ENCODE measurements around the gene MST1.
"Not testable (repeated sequence)": the region's sequence is repeated elsewhere in the genome, so short reads cannot be mapped to it uniquely, and the experiment has no call there.

Gene MST1

DNA sequence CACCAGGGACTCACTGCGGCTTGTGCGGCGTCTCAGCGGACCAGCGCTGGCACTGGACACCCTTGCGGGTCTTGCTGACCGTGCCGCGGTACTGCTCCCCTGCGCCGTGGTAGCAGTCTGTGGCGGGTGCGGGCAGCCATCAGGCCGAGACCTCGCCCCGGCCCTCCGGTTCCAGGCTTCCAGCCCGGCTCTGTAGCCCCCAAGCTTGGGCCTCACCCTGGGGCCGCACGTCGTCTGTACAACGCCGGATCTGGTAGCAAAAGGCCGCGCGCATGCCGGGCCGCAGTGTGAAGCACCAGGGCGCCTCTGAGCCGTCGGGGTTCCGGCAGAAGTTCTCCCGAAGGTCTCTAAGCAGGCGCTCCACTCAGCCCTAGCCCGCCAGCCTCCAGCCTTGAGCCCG, 3.4 kb downstream of the MST1 start:
- peaks cover 31% of the 10 kb centered on the region for H3K36me3 ChIP-seq (ENCODE audit: control insufficient read depth, insufficient read depth, low read length)
- not testable (repeated sequence) for H3K4me1 ChIP-seq (ENCODE audit: control insufficient read depth, insufficient read depth, low read length); H3K27me3 ChIP-seq (ENCODE audit: control insufficient read depth, insufficient read depth, low read length); H3K9me3 ChIP-seq (ENCODE audit: control insufficient read depth, insufficient read depth, low read length); H3K9ac ChIP-seq (ENCODE audit: low read depth, low read length); H3K27ac ChIP-seq (ENCODE audit: low read depth, low read length)
- H3K4me3 ChIP-seq (ENCODE audit: low read depth, low read length) = peak overlapping the region; percentile 35; the same call in 1 of the 2 replicates

- not testable (repeated sequence) for H3K27me3 ChIP-seq (ENCODE audit: control insufficient read depth, insufficient read depth, low read length); H3K4me3 ChIP-seq (ENCODE audit: low read depth, low read length); H3K9ac ChIP-seq (ENCODE audit: low read depth, low read length); H3K4me1 ChIP-seq (ENCODE audit: control insufficient read depth, insufficient read depth, low read length); H3K27ac ChIP-seq (ENCODE audit: low read depth, low read length); H3K9me3 ChIP-seq (ENCODE audit: control insufficient read depth, insufficient read depth, low read length)
- H3K36me3 ChIP-seq (ENCODE audit: control insufficient read depth, insufficient read depth, low read length) = peaks cover 38% of the 10 kb centered on the region
These were observed 4.2 kb downstream of the MST1 start for GRCh38 chr3:49685103-49685502.

DNA sequence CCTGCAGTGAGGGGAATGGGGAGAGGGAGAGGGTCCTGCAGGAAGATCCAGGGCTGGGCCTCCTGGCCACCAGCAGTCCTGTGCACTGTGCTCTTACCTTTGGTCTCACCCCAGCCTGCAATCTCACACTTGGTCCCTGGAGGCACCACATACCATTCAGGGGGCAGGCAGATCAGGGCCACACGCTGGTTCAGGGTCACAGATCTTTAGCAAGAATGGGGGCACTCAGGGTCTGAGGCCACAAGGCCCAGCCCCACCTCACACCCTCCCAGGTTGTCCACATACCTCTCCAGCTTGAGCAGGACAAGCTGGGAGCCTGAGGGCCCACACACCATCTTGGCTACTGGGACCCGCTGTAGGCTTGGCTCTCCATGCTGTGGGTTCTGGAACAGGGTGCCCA, 4.8 kb downstream of the MST1 start:
- not testable (repeated sequence) for H3K9me3 ChIP-seq (ENCODE audit: control insufficient read depth, insufficient read depth, low read length); H3K27me3 ChIP-seq (ENCODE audit: control insufficient read depth, insufficient read depth, low read length); H3K9ac ChIP-seq (ENCODE audit: low read depth, low read length); H3K4me1 ChIP-seq (ENCODE audit: control insufficient read depth, insufficient read depth, low read length); H3K27ac ChIP-seq (ENCODE audit: low read depth, low read length); H3K4me3 ChIP-seq (ENCODE audit: low read depth, low read length)
- peaks cover 45% of the 10 kb centered on the region for H3K36me3 ChIP-seq (ENCODE audit: control insufficient read depth, insufficient read depth, low read length)

DNA sequence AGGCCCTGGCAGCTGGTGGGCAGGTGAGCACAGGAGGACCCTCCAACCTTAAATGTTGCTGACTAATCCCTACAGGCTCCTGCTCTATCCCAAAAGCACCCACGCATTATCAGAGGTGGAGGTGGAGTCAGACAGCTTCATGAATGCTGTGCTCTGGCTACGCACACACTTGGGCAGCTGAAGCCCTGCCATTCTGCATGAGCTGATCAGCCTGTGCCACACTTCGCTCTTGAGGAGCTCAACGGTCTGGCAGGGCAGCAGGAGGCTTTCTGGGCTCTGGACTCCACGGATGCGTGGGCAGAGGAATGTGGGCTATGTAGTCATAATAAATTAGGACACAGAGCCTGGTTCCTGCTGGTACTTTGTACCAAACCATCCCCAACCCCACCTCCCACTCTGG, 6.1 kb downstream of the MST1 start:
- no peaks in the 10 kb centered on the region for H3K9me3 ChIP-seq (ENCODE audit: control insufficient read depth, insufficient read depth, low read length)
- no peak overlapping the region for H3K4me3 ChIP-seq (ENCODE audit: low read depth, low read length)
- H3K27me3 ChIP-seq (ENCODE audit: control insufficient read depth, insufficient read depth, low read length) = no peaks in the 10 kb centered on the region
- no peaks in the 10 kb centered on the region for H3K4me1 ChIP-seq (ENCODE audit: control insufficient read depth, insufficient read depth, low read length)
- H3K36me3 ChIP-seq (ENCODE audit: control insufficient read depth, insufficient read depth, low read length) = peaks cover 58% of the 10 kb centered on the region
- H3K27ac ChIP-seq (ENCODE audit: low read depth, low read length) = no peak overlapping the region
- H3K9ac ChIP-seq (ENCODE audit: low read depth, low read length) = no peak overlapping the region

DNA sequence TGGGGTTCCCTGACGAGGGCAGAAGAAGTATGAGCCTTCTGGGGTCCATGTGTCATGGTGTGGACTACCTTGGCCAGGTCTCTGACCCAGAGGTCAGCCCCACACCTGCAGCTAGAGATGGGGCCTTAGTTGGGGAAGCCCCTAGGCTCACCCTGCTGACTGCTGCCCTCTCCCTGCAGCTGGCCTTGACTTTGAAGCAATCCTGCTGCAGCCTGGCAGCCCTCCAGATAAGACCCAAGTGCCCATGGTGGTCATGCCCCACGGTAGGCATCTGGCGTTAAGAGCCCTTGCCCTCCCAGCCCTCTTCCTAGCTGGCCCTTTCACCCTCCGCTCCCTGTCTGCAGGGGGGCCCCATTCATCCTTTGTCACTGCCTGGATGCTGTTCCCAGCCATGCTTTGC, 7.7 kb downstream of the MST1 start:
- Histone ChIP-seq H3K4me3 (ENCODE audit: low read depth, low read length) (no peak overlapping the region), H3K36me3 (ENCODE audit: control insufficient read depth, insufficient read depth, low read length) (peaks cover 74% of the 10 kb centered on the region)

DNA sequence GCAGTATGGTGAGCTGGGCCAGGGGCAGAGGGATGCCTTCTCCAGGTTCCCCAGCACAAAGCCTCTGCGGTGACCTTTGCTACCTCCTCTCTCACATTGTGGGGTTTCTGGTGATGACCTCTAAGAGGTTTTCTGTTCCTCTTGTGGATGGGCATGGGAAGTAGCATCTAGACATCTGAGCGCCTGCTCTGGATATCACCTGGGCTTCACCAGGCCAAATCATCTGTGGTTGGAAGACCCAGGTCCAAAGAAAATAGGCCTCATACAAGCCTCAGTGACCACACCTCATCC, 8.1 kb downstream of the MST1 start:
- H3K36me3 ChIP-seq (ENCODE audit: control insufficient read depth, insufficient read depth, low read length) = peaks cover 78% of the 10 kb centered on the region
- no peak overlapping the region for H3K9ac ChIP-seq (ENCODE audit: low read depth, low read length)
- no peak overlapping the region for H3K27ac ChIP-seq (ENCODE audit: low read depth, low read length)
- no peaks in the 10 kb centered on the region for H3K9me3 ChIP-seq (ENCODE audit: control insufficient read depth, insufficient read depth, low read length)
- H3K27me3 ChIP-seq (ENCODE audit: control insufficient read depth, insufficient read depth, low read length) = no peaks in the 10 kb centered on the region
- no peak overlapping the region for H3K4me3 ChIP-seq (ENCODE audit: low read depth, low read length)
- no peaks in the 10 kb centered on the region for H3K4me1 ChIP-seq (ENCODE audit: control insufficient read depth, insufficient read depth, low read length)

More for the DNA sequence above, 7.7 kb downstream of the MST1 start:
- no peaks in the 10 kb centered on the region for H3K27me3 ChIP-seq (ENCODE audit: control insufficient read depth, insufficient read depth, low read length)
- no peak overlapping the region for H3K9ac ChIP-seq (ENCODE audit: low read depth, low read length)
- H3K9me3 ChIP-seq (ENCODE audit: control insufficient read depth, insufficient read depth, low read length) = no peaks in the 10 kb centered on the region
- H3K27ac ChIP-seq (ENCODE audit: low read depth, low read length) = no peak overlapping the region
- no peaks in the 10 kb centered on the region for H3K4me1 ChIP-seq (ENCODE audit: control insufficient read depth, insufficient read depth, low read length)

DNA sequence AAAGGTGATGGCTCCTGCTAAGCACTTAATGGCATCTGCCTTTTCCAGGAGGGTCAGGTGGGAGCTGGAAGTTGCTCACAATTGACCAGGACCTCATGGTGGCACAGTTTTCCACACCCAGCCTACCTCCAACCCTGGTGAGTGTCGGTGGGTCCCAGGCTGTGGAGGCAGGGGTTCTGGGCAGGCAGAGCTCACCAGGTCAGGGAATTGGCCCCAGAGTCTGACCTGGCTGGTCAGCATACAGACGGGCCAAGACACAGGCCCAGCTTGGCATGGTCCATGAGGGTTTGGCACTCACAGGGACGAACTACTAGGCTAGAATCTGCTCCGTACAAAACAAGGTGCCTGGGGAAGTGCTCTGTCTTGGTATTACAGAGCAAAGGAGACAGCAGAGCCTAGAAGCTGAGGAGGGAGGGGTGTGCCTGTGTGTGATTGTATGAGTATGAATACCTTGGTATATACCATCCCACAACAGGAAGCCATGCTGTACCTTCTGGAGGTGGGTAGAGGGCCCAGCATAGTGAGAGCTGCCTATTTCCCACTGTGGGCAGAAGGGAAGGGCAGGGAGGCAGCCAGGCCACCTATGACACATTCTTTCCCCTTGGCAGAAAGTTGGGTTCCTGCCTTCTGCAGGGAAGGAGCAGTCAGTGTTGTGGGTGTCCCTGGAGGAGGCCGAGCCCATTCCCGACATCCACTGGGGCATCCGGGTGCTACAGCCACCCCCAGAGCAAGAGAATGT, 8.6 kb downstream of the MST1 start:
- Histone ChIP-seq H3K27me3 (ENCODE audit: control insufficient read depth, insufficient read depth, low read length) (no peaks in the 10 kb centered on the region), H3K27ac (ENCODE audit: low read depth, low read length) (no peak overlapping the region), H3K4me3 (ENCODE audit: low read depth, low read length) (no peak overlapping the region), H3K4me1 (ENCODE audit: control insufficient read depth, insufficient read depth, low read length) (no peaks in the 10 kb centered on the region), H3K36me3 (ENCODE audit: control insufficient read depth, insufficient read depth, low read length) (peaks cover 83% of the 10 kb centered on the region), H3K9me3 (ENCODE audit: control insufficient read depth, insufficient read depth, low read length) (no peaks in the 10 kb centered on the region), H3K9ac (ENCODE audit: low read depth, low read length) (no peak overlapping the region)

DNA sequence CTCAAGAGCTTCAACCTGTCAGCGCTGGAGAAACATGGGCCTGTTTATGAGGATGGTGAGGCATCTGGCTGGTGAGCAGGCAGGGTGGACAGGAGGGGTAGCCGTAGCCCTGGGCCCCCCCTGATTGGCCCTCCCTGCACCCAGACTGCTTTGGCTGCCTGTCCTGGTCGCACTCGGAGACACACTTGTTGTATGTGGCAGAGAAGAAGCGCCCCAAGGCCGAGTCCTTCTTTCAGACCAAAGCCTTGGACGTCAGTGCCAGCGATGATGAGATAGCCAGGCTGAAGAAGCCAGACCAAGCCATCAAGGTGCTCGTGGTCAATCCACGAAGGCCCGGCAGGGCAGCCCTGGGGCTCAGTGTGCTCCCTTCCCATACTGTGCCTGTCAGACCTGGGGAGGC, 13.4 kb downstream of the MST1 start:
- Histone ChIP-seq H3K27ac (ENCODE audit: low read depth, low read length) (no peak overlapping the region), H3K4me3 (ENCODE audit: low read depth, low read length) (no peak overlapping the region), H3K4me1 (ENCODE audit: control insufficient read depth, insufficient read depth, low read length) (0 out of 2 replicates have a peak, but pooled peaks cover 3% of the 10 kb centered on the region), H3K9me3 (ENCODE audit: control insufficient read depth, insufficient read depth, low read length) (no peaks in the 10 kb centered on the region), H3K36me3 (ENCODE audit: control insufficient read depth, insufficient read depth, low read length) (peaks cover 57% of the 10 kb centered on the region), H3K27me3 (ENCODE audit: control insufficient read depth, insufficient read depth, low read length) (no peaks in the 10 kb centered on the region), H3K9ac (ENCODE audit: low read depth, low read length) (no peak overlapping the region)

GRCh38 chr3:49674497-49674983, 14.7 kb downstream of the MST1 start:
- H3K4me3 ChIP-seq (ENCODE audit: low read depth, low read length) = peak overlapping the region; percentile 93
- peak overlapping the region; percentile 77 for H3K9ac ChIP-seq (ENCODE audit: low read depth, low read length)
- 0 out of 2 replicates have a peak, but pooled peaks cover 3% of the 10 kb centered on the region for H3K4me1 ChIP-seq (ENCODE audit: control insufficient read depth, insufficient read depth, low read length)
- no peaks in the 10 kb centered on the region for H3K9me3 ChIP-seq (ENCODE audit: control insufficient read depth, insufficient read depth, low read length)
- peak overlapping the region; percentile 95 for H3K27ac ChIP-seq (ENCODE audit: low read depth, low read length)
- no peaks in the 10 kb centered on the region for H3K27me3 ChIP-seq (ENCODE audit: control insufficient read depth, insufficient read depth, low read length)
- peaks cover 43% of the 10 kb centered on the region for H3K36me3 ChIP-seq (ENCODE audit: control insufficient read depth, insufficient read depth, low read length)

DNA sequence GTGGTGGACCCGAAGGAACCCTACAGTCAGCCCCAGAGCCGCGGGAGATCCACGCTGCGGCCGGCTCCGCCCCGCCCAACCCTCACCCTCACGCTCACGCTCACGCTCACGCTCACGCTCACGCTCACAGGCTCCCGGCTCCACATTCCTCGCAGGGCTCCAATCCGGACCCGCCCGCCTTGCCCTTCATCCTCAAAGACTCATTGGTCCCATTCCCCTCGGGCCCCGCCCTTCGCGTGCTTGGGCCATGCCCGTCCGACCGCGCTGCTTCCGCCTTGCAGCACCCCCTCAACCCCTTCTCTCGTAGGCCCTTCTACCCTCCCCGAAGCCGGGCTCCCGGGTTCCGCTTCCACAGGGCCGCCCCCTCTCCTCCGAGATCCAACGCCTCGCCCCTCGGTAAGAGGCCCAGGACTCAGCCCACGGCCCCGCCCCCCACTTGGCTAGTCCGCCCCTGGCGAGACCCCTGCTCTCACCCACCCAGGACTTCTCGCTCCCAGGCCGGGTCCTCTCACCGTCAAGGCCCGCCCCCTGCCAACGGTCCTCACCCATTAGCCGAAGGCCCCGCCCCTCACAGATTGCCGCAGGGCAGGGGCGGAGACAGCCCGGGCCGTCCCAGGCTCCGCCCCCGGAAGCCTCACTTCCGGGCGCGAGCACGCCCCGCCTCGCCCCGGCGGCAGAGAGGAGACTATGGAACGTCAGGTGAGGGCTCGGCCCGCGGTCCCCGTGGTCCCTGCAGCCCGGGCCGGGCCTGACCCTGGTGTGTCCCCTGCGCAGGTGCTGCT, 15.4 kb downstream of the MST1 start, which contains the start of gene APEH:
TSS of gene APEH (plus strand) at position 637 of the 782 bp plus-strand sequence. CDS start at position 688, 51 bp downstream.
- no peaks in the 10 kb centered on the region for H3K27me3 ChIP-seq (ENCODE audit: control insufficient read depth, insufficient read depth, low read length)
- peaks cover 37% of the 10 kb centered on the region for H3K36me3 ChIP-seq (ENCODE audit: control insufficient read depth, insufficient read depth, low read length)
- H3K9me3 ChIP-seq (ENCODE audit: control insufficient read depth, insufficient read depth, low read length) = no peaks in the 10 kb centered on the region
- H3K4me1 ChIP-seq (ENCODE audit: control insufficient read depth, insufficient read depth, low read length) = 0 out of 2 replicates have a peak, but pooled peaks cover 3% of the 10 kb centered on the region
- H3K9ac ChIP-seq (ENCODE audit: low read depth, low read length) = peak within 1 kb of the TSS; percentile 77
- H3K27ac ChIP-seq (ENCODE audit: low read depth, low read length) = peak within 1 kb of the TSS; percentile 95
- H3K4me3 ChIP-seq (ENCODE audit: low read depth, low read length) = peak within 1 kb of the TSS; percentile 93

DNA sequence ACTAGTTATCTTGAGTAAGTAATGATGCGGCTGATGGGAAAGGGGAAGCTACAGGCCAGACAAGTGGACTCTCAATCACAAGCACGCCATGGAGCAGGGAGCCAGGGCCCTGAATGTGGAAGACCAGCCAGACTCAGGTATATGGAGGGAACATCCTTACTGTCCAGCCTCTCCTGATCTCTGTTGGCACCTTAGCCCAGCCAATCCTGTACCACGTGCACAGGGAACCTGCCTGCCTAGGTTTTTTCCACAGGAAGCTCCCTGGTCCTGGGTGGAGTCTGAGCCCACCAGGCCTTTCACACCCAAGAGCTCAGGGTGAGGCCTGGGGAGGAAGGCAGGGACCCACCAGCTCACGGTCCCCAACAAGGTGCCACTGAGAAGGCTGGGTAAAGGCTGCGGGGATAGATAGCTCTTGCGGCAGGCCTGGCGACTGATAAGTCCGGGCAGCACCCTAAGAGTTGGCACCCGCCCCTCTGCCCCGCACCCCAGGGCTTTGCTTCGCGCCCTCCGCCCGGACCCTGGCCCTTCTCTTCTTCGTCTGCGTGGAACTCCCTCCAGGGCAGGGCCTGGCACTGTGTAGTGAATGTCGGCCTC, 16.1 kb downstream of the MST1 start:
- peaks cover 6% of the 10 kb centered on the region; the same call in 1 of the 2 replicates for H3K4me1 ChIP-seq (ENCODE audit: control insufficient read depth, insufficient read depth, low read length)
- peak overlapping the region; percentile 93 for H3K4me3 ChIP-seq (ENCODE audit: low read depth, low read length)
- peak overlapping the region; percentile 54 for H3K9ac ChIP-seq (ENCODE audit: low read depth, low read length)
- H3K27me3 ChIP-seq (ENCODE audit: control insufficient read depth, insufficient read depth, low read length) = no peaks in the 10 kb centered on the region
- H3K36me3 ChIP-seq (ENCODE audit: control insufficient read depth, insufficient read depth, low read length) = peaks cover 30% of the 10 kb centered on the region
- peak overlapping the region; percentile 95 for H3K27ac ChIP-seq (ENCODE audit: low read depth, low read length)
- H3K9me3 ChIP-seq (ENCODE audit: control insufficient read depth, insufficient read depth, low read length) = no peaks in the 10 kb centered on the region
